Activated CD4-positive, alpha-beta T cell treated with anti-CD3 and anti-CD28 coated beads, Interleukin-2, amount 10 ng/mL, durations not matched to agents 24 days and 14 days (primary cell): ENCODE measurements around the gene OSBPL9. TPM values are rescaled to one million over a fixed set of nuclear protein-coding genes. Genes with fewer than 3 reads are reported as not detected.
"Not testable (repeated sequence)": the region's sequence is repeated elsewhere in the genome, so short reads cannot be mapped to it uniquely, and the experiment has no call there.

Experiments used
- DNase-seq: peaks from one replicate; pipeline ENCODE4 v3.0.0; 2022
- H3K27ac Mint-ChIP-seq: one replicate; pipeline ENCODE4 v1.8.0; 2022; ENCODE audit warnings: mild to moderate bottlenecking, mixed read lengths
- H3K27me3 Mint-ChIP-seq: one replicate; pipeline ENCODE4 v1.8.0; 2022; ENCODE audit warnings: mixed read lengths
- H3K36me3 Mint-ChIP-seq: one replicate; pipeline ENCODE4 v1.8.0; 2022; ENCODE audit warnings: low read depth, mild to moderate bottlenecking, mixed read lengths
- H3K4me1 Mint-ChIP-seq: one replicate; pipeline ENCODE4 v1.8.0; 2021; ENCODE audit warnings: mixed read lengths
- H3K4me3 Mint-ChIP-seq: one replicate; pipeline ENCODE4 v1.8.0; 2022; ENCODE audit warnings: mild to moderate bottlenecking, moderate library complexity, mixed read lengths
- H3K9me3 Mint-ChIP-seq: one replicate; pipeline ENCODE4 v1.8.0; 2021; ENCODE audit warnings: mixed read lengths
- intact Hi-C: fragments of 100-400 bp; cut with micrococcal nuclease; formaldehyde crosslinking; loops from one replicate; pipeline ENCODE4 v1.15.1; 2023
- total RNA-seq: library from RNA; stranded (reverse); gene quantifications from 2 replicates; pipeline ENCODE4 v1.2.3, GENCODE V29; 2022

OSBPL9 gene
- total RNA-seq, 1 donor from 2014 or later = 47.4 TPM

DNA sequence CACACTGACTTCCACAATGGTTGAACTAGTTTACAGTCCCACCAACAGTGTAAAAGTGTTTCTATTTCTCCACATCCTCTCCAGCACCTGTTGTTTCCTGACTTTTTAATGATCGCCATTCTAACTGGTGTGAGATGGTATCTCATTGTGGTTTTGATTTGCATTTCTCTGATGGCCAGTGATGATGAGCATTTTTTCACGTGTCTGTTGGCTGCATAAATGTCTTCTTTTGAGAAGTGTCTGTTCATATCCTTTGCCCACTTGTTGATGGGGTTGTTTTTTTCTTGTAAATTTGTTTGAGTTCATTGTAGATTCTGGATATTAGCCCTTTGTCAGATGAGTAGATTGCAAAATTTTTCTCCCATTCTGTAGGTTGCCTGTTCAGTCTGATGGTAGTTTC lies 85.3 kb downstream of the OSBPL9 start:
- H3K4me3 Mint-ChIP-seq, H3K36me3 Mint-ChIP-seq, H3K27ac Mint-ChIP-seq, intact Hi-C loops, H3K4me1 Mint-ChIP-seq, DNase-seq, H3K9me3 Mint-ChIP-seq, H3K27me3 Mint-ChIP-seq: not testable (repeated sequence)

DNA sequence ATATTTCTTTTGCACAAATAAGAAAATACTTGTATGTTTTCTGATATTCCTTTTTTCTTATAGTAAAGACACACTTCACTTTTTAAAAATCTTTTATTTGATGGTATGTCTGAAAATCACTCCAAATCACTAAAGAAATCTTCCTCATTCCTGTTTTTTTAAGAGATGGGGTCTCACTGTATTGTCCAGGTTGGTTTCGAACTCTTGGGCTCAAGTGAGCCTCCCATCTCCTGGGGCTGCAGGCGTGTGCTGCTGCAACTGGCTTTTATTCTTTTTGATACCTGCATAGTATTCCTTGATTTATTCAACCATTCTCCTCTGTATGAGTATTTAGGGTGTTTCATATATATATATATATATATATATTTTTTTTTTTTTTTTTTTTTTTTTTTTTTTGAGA lies 88.1 kb downstream of the OSBPL9 start:
- no peaks in the 10 kb centered on the region for H3K36me3 Mint-ChIP-seq
- H3K27me3 Mint-ChIP-seq = no peaks in the 10 kb centered on the region
- DNase-seq = no peak
- no peak overlapping the region for H3K4me3 Mint-ChIP-seq
- H3K4me1 Mint-ChIP-seq = no peaks in the 10 kb centered on the region
- intact Hi-C loops = no loop called here
- H3K27ac Mint-ChIP-seq = no peak overlapping the region
- no peaks in the 10 kb centered on the region for H3K9me3 Mint-ChIP-seq

DNA sequence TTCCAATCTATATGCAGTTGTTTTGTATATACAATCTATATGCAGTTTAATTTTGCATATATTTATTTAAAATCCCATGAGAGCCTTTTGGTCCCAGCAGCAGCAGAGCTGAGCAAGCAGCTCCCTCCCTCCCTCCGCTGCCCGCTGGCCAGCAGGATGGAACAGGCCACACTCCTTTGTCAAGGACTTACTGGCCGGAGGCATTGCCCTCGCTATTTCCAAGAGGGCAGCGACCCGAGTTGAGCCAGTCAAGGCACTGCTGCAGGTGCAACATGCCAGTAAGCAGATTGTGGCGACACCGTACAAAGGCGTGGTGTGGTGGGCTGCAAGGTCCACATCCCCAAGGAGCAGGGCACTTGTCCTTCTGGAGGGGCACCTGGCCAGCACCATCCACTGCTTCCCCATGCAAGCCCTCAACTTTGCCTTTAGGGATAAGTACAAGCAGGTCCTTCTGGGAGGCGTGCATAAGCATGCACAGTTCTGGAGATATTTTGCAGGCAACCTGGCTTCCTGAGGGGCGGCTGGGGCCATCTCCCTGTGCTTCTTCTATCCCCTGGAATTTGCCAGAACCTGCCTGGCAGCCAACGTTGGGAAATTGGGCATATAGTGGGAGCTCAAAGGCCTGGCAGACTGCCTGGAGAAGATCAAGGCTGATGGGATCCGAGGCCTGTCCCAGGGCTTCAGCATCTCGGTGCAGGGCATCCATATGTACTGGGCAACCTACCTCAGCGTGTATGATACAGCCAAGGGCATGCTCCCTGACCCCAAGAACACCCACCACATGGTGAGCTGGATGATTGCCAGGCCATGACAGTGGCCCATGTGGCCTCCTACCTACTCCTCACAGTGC lies 92.2 kb downstream of the OSBPL9 start:
- no peak for DNase-seq
- Mint-ChIP-seq H3K4me3 (no peak overlapping the region), H3K9me3 (no peaks in the 10 kb centered on the region), H3K4me1 (no peaks in the 10 kb centered on the region), H3K27ac (no peak overlapping the region), H3K36me3 (no peaks in the 10 kb centered on the region), H3K27me3 (no peaks in the 10 kb centered on the region)
- intact Hi-C loops = no loop called here

- H3K27me3 Mint-ChIP-seq = no peaks in the 10 kb centered on the region
- H3K27ac Mint-ChIP-seq = no peak overlapping the region
- DNase-seq = no peak
- peaks cover 3% of the 10 kb centered on the region for H3K36me3 Mint-ChIP-seq
- intact Hi-C loops = no loop called here
- no peak overlapping the region for H3K4me3 Mint-ChIP-seq
- no peaks in the 10 kb centered on the region for H3K9me3 Mint-ChIP-seq
- peaks cover 2% of the 10 kb centered on the region for H3K4me1 Mint-ChIP-seq
Observed at GRCh38 chr1:51709951-51710350, 93.1 kb downstream of the OSBPL9 start.

DNA sequence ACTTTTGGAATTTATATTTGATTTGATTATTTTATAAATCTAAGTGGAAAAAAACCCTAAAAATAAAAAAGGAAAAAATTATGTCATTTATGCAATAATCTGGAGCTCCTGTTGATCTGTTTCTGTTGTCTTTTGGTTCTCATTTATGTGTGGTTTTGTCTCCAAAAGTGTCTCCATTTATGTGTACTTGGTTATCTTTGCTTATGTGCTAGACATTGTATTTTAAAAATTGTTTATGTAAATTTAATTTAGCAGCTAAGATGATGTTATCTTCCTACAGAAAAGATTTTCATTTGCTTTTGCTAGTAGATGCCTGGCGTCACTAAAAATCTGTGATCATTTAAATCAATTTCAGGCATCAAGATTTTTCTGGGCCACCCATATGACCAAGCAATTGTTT lies 95.7 kb downstream of the OSBPL9 start:
- H3K4me3 Mint-ChIP-seq = no peak overlapping the region
- DNase-seq = no peak
- intact Hi-C loops = no loop called here
- no peak overlapping the region for H3K27ac Mint-ChIP-seq
- H3K9me3 Mint-ChIP-seq = no peaks in the 10 kb centered on the region
- peaks cover 2% of the 10 kb centered on the region for H3K4me1 Mint-ChIP-seq
- peaks cover 3% of the 10 kb centered on the region for H3K36me3 Mint-ChIP-seq
- no peaks in the 10 kb centered on the region for H3K27me3 Mint-ChIP-seq

- no peaks in the 10 kb centered on the region for H3K9me3 Mint-ChIP-seq
- peaks cover 3% of the 10 kb centered on the region for H3K36me3 Mint-ChIP-seq
- no peak for DNase-seq
- intact Hi-C loops = no loop called here
- peaks cover 2% of the 10 kb centered on the region for H3K4me1 Mint-ChIP-seq
- no peak overlapping the region for H3K27ac Mint-ChIP-seq
- no peak overlapping the region for H3K4me3 Mint-ChIP-seq
- no peaks in the 10 kb centered on the region for H3K27me3 Mint-ChIP-seq
Observed at GRCh38 chr1:51714374-51715019, 97.6 kb downstream of the OSBPL9 start.

- intact Hi-C loops = no loop called here
- Mint-ChIP-seq H3K9me3 (no peaks in the 10 kb centered on the region), H3K27me3 (no peaks in the 10 kb centered on the region), H3K36me3 (peaks cover 3% of the 10 kb centered on the region), H3K4me1 (peaks cover 2% of the 10 kb centered on the region), H3K4me3 (no peak overlapping the region), H3K27ac (no peak overlapping the region)
- no peak for DNase-seq
Observed at GRCh38 chr1:51715369-51715768, 98.5 kb downstream of the OSBPL9 start.

DNA sequence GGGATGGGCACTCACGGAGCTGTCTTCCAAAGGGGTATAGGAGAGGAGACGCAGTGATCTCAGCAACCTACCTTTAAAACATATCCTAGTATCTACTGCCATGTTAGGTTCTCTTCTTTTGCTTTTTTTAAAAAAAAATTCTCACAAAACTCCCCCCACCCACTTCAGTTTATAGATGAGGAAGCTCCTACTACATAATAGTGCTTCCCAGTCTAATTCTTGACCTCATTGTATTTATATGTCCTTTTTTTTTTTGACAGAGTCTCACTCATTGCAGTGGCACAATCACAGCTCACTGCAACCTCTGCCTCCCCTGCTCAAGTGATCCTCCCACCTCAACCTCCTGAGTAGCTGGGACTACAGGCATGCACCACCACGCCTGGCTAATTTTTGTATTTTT lies 99.9 kb downstream of the OSBPL9 start:
- no peak overlapping the region for H3K4me3 Mint-ChIP-seq
- intact Hi-C loops = no loop called here
- no peak for DNase-seq
- peaks cover 2% of the 10 kb centered on the region for H3K4me1 Mint-ChIP-seq
- no peaks in the 10 kb centered on the region for H3K27me3 Mint-ChIP-seq
- no peaks in the 10 kb centered on the region for H3K9me3 Mint-ChIP-seq
- H3K27ac Mint-ChIP-seq = no peak overlapping the region
- peaks cover 3% of the 10 kb centered on the region for H3K36me3 Mint-ChIP-seq

GRCh38 chr1:51717842-51718241 lies 101.0 kb downstream of the OSBPL9 start:
- no peaks in the 10 kb centered on the region for H3K27me3 Mint-ChIP-seq
- intact Hi-C loops = no loop called here
- H3K36me3 Mint-ChIP-seq = peaks cover 3% of the 10 kb centered on the region
- H3K27ac Mint-ChIP-seq = no peak overlapping the region
- DNase-seq = no peak
- no peak overlapping the region for H3K4me3 Mint-ChIP-seq
- H3K4me1 Mint-ChIP-seq = peaks cover 2% of the 10 kb centered on the region
- H3K9me3 Mint-ChIP-seq = no peaks in the 10 kb centered on the region

- no peak overlapping the region for H3K4me3 Mint-ChIP-seq
- DNase-seq = no peak
- H3K36me3 Mint-ChIP-seq = peaks cover 3% of the 10 kb centered on the region
- intact Hi-C loops = no loop called here
- peaks cover 2% of the 10 kb centered on the region for H3K4me1 Mint-ChIP-seq
- no peak overlapping the region for H3K27ac Mint-ChIP-seq
- H3K27me3 Mint-ChIP-seq = no peaks in the 10 kb centered on the region
- no peaks in the 10 kb centered on the region for H3K9me3 Mint-ChIP-seq
Observed at GRCh38 chr1:51719146-51719545, 102.3 kb downstream of the OSBPL9 start.

- Mint-ChIP-seq H3K4me1 (peaks cover 12% of the 10 kb centered on the region), H3K9me3 (no peaks in the 10 kb centered on the region), H3K36me3 (no peaks in the 10 kb centered on the region), H3K27ac (no peak overlapping the region), H3K27me3 (no peaks in the 10 kb centered on the region), H3K4me3 (no peak overlapping the region)
- intact Hi-C loops = loop anchor here (5.0 kb wide), 1 partner anchor 153 kb away; the partner anchor contains the start of gene NRDC
- no peak for DNase-seq
Observed at GRCh38 chr1:51724797-51725196, 107.9 kb downstream of the OSBPL9 start.

- H3K36me3 Mint-ChIP-seq = no peaks in the 10 kb centered on the region
- H3K9me3 Mint-ChIP-seq = no peaks in the 10 kb centered on the region
Observed at GRCh38 chr1:51726051-51726450, 109.2 kb downstream of the OSBPL9 start.

GRCh38 chr1:51726544-51727225 lies 109.8 kb downstream of the OSBPL9 start:
- DNase-seq = no peak
- Mint-ChIP-seq H3K4me3 (no peak overlapping the region), H3K36me3 (no peaks in the 10 kb centered on the region), H3K27ac (no peak overlapping the region), H3K27me3 (no peaks in the 10 kb centered on the region), H3K9me3 (no peaks in the 10 kb centered on the region), H3K4me1 (peaks cover 17% of the 10 kb centered on the region)
- intact Hi-C loops = loop anchor here (5.0 kb wide), 1 partner anchor 151 kb away; the partner anchor contains the start of gene NRDC

More at GRCh38 chr1:51726051-51726450, 109.2 kb downstream of the OSBPL9 start:
- H3K27ac Mint-ChIP-seq = no peak overlapping the region
- H3K27me3 Mint-ChIP-seq = no peaks in the 10 kb centered on the region
- intact Hi-C loops = loop anchor here (5.0 kb wide), 1 partner anchor 151 kb away; the partner anchor contains the start of gene NRDC
- H3K4me3 Mint-ChIP-seq = no peak overlapping the region
- DNase-seq = no peak
- H3K4me1 Mint-ChIP-seq = peaks cover 17% of the 10 kb centered on the region

- no peak overlapping the region for H3K27ac Mint-ChIP-seq
- no peak overlapping the region for H3K4me3 Mint-ChIP-seq
- no peaks in the 10 kb centered on the region for H3K36me3 Mint-ChIP-seq
- intact Hi-C loops = loop anchor here (5.0 kb wide), 1 partner anchor 150 kb away; the partner anchor contains the start of gene NRDC
- no peaks in the 10 kb centered on the region for H3K27me3 Mint-ChIP-seq
- no peak for DNase-seq
- peaks cover 17% of the 10 kb centered on the region for H3K4me1 Mint-ChIP-seq
- no peaks in the 10 kb centered on the region for H3K9me3 Mint-ChIP-seq
Observed at GRCh38 chr1:51727366-51727765, 110.5 kb downstream of the OSBPL9 start.
